ENCODE data around the gene TSPAN18.
A peak's percentile ranks its signal among the peaks of the same experiment; 100 is the strongest.

TSPAN18 gene

GRCh38 chr11:44791316-44791925, 64.7 kb downstream of the TSPAN18 start:
- Histone ChIP-seq H3K9me3 (ENCODE audit: insufficient read depth, low read depth, low read length) (no peaks in the 10 kb centered on the region), H3K36me3 (ENCODE audit: insufficient read depth, low read length) (no peaks in the 10 kb centered on the region), H3K4me3 (ENCODE audit: low read length) (no peak overlapping the region), H3K9ac (ENCODE audit: low read depth, low read length) (no peak overlapping the region), H3K27ac (ENCODE audit: low read depth, low read length) (no peak overlapping the region), H3K4me1 (ENCODE audit: insufficient read depth, low read length) (peaks cover 13% of the 10 kb centered on the region; the same call in 1 of the 2 replicates), H3K27me3 (ENCODE audit: insufficient read depth, low read length) (no peaks in the 10 kb centered on the region)
- 95% methylated on average over 13 of the region's 13 CpGs for WGBS

GRCh38 chr11:44792171-44792570, 65.4 kb downstream of the TSPAN18 start:
- no peaks in the 10 kb centered on the region for H3K36me3 ChIP-seq (ENCODE audit: insufficient read depth, low read length)
- no peak overlapping the region for H3K9ac ChIP-seq (ENCODE audit: low read depth, low read length)
- no peak overlapping the region for H3K27ac ChIP-seq (ENCODE audit: low read depth, low read length)
- H3K9me3 ChIP-seq (ENCODE audit: insufficient read depth, low read depth, low read length), result no peaks in the 10 kb centered on the region
- 92% methylated on average over 8 of the region's 8 CpGs for WGBS
- H3K4me1 ChIP-seq (ENCODE audit: insufficient read depth, low read length), result peaks cover 18% of the 10 kb centered on the region; the same call in 1 of the 2 replicates
- no peak overlapping the region for H3K4me3 ChIP-seq (ENCODE audit: low read length)
- H3K27me3 ChIP-seq (ENCODE audit: insufficient read depth, low read length), result no peaks in the 10 kb centered on the region

- 75% methylated on average over 17 of the region's 17 CpGs for WGBS
- Histone ChIP-seq H3K27me3 (ENCODE audit: insufficient read depth, low read length) (no peaks in the 10 kb centered on the region), H3K4me3 (ENCODE audit: low read length) (no peak overlapping the region), H3K9me3 (ENCODE audit: insufficient read depth, low read depth, low read length) (no peaks in the 10 kb centered on the region), H3K36me3 (ENCODE audit: insufficient read depth, low read length) (no peaks in the 10 kb centered on the region), H3K4me1 (ENCODE audit: insufficient read depth, low read length) (peaks cover 29% of the 10 kb centered on the region), H3K9ac (ENCODE audit: low read depth, low read length) (no peak overlapping the region), H3K27ac (ENCODE audit: low read depth, low read length) (no peak overlapping the region)
Observed at GRCh38 chr11:44793350-44794090, 66.8 kb downstream of the TSPAN18 start.

- 89% methylated on average over 8 of the region's 8 CpGs for WGBS
- Histone ChIP-seq H3K4me1 (ENCODE audit: insufficient read depth, low read length) (peaks cover 29% of the 10 kb centered on the region), H3K27ac (ENCODE audit: low read depth, low read length) (no peak overlapping the region), H3K27me3 (ENCODE audit: insufficient read depth, low read length) (no peaks in the 10 kb centered on the region), H3K4me3 (ENCODE audit: low read length) (no peak overlapping the region), H3K9me3 (ENCODE audit: insufficient read depth, low read depth, low read length) (no peaks in the 10 kb centered on the region), H3K9ac (ENCODE audit: low read depth, low read length) (no peak overlapping the region), H3K36me3 (ENCODE audit: insufficient read depth, low read length) (no peaks in the 10 kb centered on the region)
Observed at GRCh38 chr11:44795803-44796535, 69.2 kb downstream of the TSPAN18 start.

GRCh38 chr11:44797051-44797450, 70.3 kb downstream of the TSPAN18 start:
- Histone ChIP-seq H3K9ac (ENCODE audit: low read depth, low read length) (no peak overlapping the region), H3K4me3 (ENCODE audit: low read length) (no peak overlapping the region), H3K27me3 (ENCODE audit: insufficient read depth, low read length) (no peaks in the 10 kb centered on the region), H3K27ac (ENCODE audit: low read depth, low read length) (no peak overlapping the region), H3K4me1 (ENCODE audit: insufficient read depth, low read length) (peaks cover 33% of the 10 kb centered on the region), H3K9me3 (ENCODE audit: insufficient read depth, low read depth, low read length) (no peaks in the 10 kb centered on the region), H3K36me3 (ENCODE audit: insufficient read depth, low read length) (no peaks in the 10 kb centered on the region)
- WGBS, result 94% methylated on average over 5 of the region's 5 CpGs

GRCh38 chr11:44797886-44798606, 71.3 kb downstream of the TSPAN18 start:
- Histone ChIP-seq H3K27me3 (ENCODE audit: insufficient read depth, low read length) (no peaks in the 10 kb centered on the region), H3K4me1 (ENCODE audit: insufficient read depth, low read length) (peaks cover 38% of the 10 kb centered on the region), H3K9ac (ENCODE audit: low read depth, low read length) (peak overlapping the region; percentile 12; the same call in 1 of the 2 replicates), H3K4me3 (ENCODE audit: low read length) (no peak overlapping the region), H3K36me3 (ENCODE audit: insufficient read depth, low read length) (no peaks in the 10 kb centered on the region), H3K9me3 (ENCODE audit: insufficient read depth, low read depth, low read length) (no peaks in the 10 kb centered on the region), H3K27ac (ENCODE audit: low read depth, low read length) (peak overlapping the region; percentile 93)
- WGBS, result 25% methylated on average over 8 of the region's 8 CpGs

GRCh38 chr11:44798607-44798972, 71.8 kb downstream of the TSPAN18 start:
- H3K36me3 ChIP-seq (ENCODE audit: insufficient read depth, low read length), result no peaks in the 10 kb centered on the region
- H3K9ac ChIP-seq (ENCODE audit: low read depth, low read length), result peak overlapping the region; percentile 12; the same call in 1 of the 2 replicates
- H3K27me3 ChIP-seq (ENCODE audit: insufficient read depth, low read length), result no peaks in the 10 kb centered on the region

GRCh38 chr11:44799012-44799411, 72.2 kb downstream of the TSPAN18 start:
- H3K27ac ChIP-seq (ENCODE audit: low read depth, low read length), result peak overlapping the region; percentile 93
- peaks cover 38% of the 10 kb centered on the region for H3K4me1 ChIP-seq (ENCODE audit: insufficient read depth, low read length)
- H3K9ac ChIP-seq (ENCODE audit: low read depth, low read length), result no peak overlapping the region
- no peaks in the 10 kb centered on the region for H3K9me3 ChIP-seq (ENCODE audit: insufficient read depth, low read depth, low read length)
- H3K27me3 ChIP-seq (ENCODE audit: insufficient read depth, low read length), result no peaks in the 10 kb centered on the region
- no peak overlapping the region for H3K4me3 ChIP-seq (ENCODE audit: low read length)
- WGBS, result 69% methylated on average over 9 of the region's 10 CpGs
- H3K36me3 ChIP-seq (ENCODE audit: insufficient read depth, low read length), result no peaks in the 10 kb centered on the region

More at GRCh38 chr11:44798607-44798972, 71.8 kb downstream of the TSPAN18 start:
- Histone ChIP-seq H3K4me3 (ENCODE audit: low read length) (no peak overlapping the region), H3K9me3 (ENCODE audit: insufficient read depth, low read depth, low read length) (no peaks in the 10 kb centered on the region), H3K4me1 (ENCODE audit: insufficient read depth, low read length) (peaks cover 38% of the 10 kb centered on the region), H3K27ac (ENCODE audit: low read depth, low read length) (peak overlapping the region; percentile 93)

GRCh38 chr11:44802347-44802746, 75.6 kb downstream of the TSPAN18 start:
- H3K9me3 ChIP-seq (ENCODE audit: insufficient read depth, low read depth, low read length), result no peaks in the 10 kb centered on the region
- H3K9ac ChIP-seq (ENCODE audit: low read depth, low read length), result no peak overlapping the region; the same call in 1 of the 2 replicates
- no peaks in the 10 kb centered on the region for H3K27me3 ChIP-seq (ENCODE audit: insufficient read depth, low read length)
- no peak overlapping the region for H3K27ac ChIP-seq (ENCODE audit: low read depth, low read length)
- H3K4me1 ChIP-seq (ENCODE audit: insufficient read depth, low read length), result peaks cover 46% of the 10 kb centered on the region
- H3K36me3 ChIP-seq (ENCODE audit: insufficient read depth, low read length), result no peaks in the 10 kb centered on the region
- H3K4me3 ChIP-seq (ENCODE audit: low read length), result no peak overlapping the region

- H3K4me1 ChIP-seq (ENCODE audit: insufficient read depth, low read length), result peaks cover 40% of the 10 kb centered on the region
- H3K9me3 ChIP-seq (ENCODE audit: insufficient read depth, low read depth, low read length), result no peaks in the 10 kb centered on the region
- H3K9ac ChIP-seq (ENCODE audit: low read depth, low read length), result no peak overlapping the region
- no peak overlapping the region for H3K27ac ChIP-seq (ENCODE audit: low read depth, low read length)
- H3K27me3 ChIP-seq (ENCODE audit: insufficient read depth, low read length), result no peaks in the 10 kb centered on the region
- H3K36me3 ChIP-seq (ENCODE audit: insufficient read depth, low read length), result no peaks in the 10 kb centered on the region
- WGBS, result 85% methylated on average over 3 of the region's 3 CpGs
- no peak overlapping the region for H3K4me3 ChIP-seq (ENCODE audit: low read length)
Observed at GRCh38 chr11:44803009-44803408, 76.2 kb downstream of the TSPAN18 start.
